Kidney tubule cell (primary cell): Measurements from ENCODE around the gene KICS2.
"Not testable (repeated sequence)": the region's sequence is repeated elsewhere in the genome, so short reads cannot be mapped to it uniquely, and the experiment has no call there.

Source experiments
- DNase-seq: peaks from one replicate; pipeline ENCODE4 v3.0.0-alpha.2; 2018; ENCODE audit warnings: low spot score

Gene KICS2

DNA sequence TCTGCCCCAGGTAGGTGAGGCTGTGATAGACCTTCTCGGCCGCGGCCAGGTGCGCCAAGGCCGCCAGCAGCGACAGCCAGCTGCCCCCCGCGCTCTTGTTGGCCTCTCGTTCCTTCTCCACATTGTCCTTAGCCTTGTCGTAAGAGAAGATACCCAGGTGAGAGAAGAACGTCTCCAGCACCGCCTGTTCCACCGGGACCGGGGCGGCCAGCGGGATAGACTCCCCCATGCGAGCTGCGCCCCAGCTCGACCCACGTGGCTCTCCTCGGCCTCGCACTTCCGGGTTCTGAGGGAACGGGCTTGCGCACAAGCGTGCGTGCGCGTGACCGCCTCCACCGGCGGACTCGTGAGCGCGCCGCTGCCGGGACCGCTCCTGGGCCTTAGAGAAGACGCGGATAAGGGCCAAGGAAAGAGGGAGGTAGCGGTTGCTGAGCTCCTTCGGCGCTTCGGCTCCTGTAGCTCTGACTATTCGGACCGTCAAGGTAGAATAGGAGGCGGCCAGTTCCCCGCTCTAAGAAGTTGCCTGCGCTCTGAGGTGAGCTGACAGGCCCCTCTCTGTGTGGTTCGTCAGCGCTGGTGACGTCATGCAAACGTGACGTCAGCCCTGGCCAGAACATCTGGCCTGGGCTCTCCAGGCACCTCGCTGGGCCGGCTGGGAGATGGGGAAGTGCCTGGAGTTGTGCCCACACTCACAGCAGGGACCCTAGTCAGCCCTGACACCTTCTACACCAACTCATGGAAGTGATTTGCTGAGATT lies at the start of gene KICS2:
TSS of gene KICS2 (minus strand) at position 288 of the 757 bp plus-strand sequence. CDS start at position 229, 59 bp downstream.
- peak; percentile 94 for DNase-seq

- no peak for DNase-seq
Observed at GRCh38 chr12:64270411-64270810, 48.3 kb upstream of the KICS2 start.

GRCh38 chr12:64269161-64269560 lies 47.1 kb upstream of the KICS2 start:
- DNase-seq, result no peak

DNA sequence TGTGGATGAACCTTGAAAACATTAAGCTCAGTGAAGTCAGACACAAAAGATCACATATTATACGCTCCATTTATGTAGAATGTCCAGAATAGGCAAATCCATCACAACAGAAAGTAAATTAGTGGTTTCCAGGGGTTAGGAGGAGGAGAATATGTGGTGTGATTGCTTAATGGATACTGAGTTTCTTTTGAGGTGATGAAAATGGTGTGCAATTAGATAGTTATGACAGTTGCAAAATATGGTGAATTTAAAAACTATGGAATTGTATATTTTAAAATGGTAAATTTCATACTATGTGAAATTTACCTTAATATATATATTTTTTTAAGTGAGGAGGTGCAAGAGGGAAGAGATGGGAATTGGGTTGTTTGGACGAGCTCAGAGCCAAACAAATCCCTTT lies 46.3 kb upstream of the KICS2 start:
- no peak for DNase-seq

DNA sequence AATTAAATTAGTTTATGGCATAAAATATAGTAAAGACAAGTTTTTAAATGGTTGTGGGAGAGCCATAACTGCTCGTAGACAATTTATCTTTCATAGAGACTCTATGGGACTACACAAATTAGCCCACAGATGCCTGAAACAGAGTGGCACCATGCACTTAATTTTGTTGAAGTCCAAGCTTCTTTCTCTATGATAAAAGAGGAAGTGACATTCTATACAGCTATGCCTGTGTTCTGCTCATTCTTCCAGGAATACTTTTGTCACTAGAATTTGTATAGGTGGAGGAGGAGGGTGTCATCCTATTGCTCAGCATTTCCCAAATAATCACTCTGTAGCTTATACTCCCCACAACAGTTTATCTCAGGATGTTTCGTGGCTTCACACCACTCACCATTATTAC lies 43.7 kb upstream of the KICS2 start:
- DNase-seq, result no peak

GRCh38 chr12:64261813-64262212 lies 39.7 kb upstream of the KICS2 start:
- DNase-seq, result no peak

DNA sequence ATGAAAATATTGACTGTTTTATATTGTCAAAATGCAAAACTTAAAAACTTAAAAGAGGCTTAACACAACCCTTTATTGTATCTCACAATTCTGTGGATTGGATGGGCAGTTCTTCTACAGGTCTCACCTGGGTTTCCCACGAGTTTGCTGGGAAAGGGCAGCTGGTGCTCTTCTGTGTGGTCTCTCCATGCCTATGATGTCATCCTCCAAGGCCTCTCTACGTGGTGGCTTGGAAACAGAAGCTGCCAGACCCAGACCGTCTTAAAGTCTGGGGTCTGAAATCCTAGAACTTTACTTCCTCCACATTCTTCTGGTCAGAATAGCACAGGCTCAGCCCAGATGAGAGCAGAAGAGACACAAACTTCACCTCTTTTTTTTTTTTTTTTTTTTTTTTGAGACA lies 36.5 kb upstream of the KICS2 start:
- DNase-seq, result no peak

DNA sequence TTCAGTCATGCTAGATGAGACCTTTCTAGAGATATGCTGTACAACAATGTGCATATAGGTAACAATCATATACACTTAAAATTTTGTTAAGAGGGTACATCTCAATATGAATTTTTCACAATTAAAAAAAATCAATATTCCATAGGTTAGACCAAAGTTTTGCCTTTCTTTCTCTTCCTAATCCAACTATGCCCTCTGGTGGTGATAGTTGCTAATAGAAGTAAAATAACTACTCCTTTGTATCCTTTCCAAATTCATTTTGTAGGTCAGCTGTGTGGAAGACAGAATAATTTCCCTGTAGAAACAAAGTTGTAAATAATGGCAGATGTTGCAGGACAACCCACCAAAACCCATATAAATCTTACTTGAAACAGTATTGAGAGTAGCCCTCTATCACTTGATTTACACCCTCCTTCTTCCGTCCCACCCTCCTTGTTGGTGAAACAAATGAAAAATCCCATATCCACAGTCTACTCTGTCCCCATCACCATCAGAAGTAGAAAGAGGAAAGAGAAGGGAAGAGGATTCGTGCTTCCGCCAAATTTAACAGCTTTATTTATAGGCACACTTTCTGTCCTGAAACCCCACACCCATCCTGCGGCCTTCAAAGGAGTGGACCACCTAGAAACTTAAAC lies 34.2 kb upstream of the KICS2 start:
- peak; percentile 59 for DNase-seq

DNA sequence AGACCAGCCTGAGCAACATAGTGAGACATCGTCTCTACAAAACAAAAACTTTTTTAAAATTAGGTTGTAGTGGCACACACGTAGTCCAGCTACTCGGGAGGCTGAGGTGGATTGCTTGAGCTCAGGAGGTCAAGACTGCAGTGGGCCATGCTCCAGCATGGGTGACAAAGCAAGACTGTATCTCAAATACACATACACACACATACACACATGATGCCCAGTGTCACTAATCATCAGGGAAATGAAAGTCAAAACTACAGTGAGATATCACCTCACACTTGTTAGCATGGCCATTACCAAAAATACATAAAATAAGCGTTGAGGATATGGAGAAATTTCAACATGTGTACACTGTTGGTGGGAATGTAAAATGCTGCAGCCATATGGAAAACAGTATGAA lies 33.2 kb upstream of the KICS2 start:
- no peak for DNase-seq

DNA sequence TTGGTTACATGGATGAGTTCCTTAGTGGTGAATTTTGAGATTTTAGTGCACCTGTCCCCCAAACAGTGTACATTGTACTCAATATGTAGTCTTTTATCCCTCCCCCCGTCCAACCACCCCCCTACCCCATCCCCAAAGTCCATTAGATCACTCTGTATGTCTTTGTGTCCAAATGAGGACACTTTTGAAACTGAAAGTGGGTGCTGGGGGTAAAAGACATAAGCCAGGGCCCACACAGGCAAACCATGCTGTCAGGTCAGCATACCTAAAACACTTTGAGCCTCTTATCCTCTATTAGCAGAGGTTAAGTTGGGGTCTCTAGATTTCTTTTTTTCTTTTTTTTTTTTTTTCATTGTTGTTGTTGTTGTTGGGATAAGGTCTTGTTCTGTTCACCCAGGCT lies 31.3 kb upstream of the KICS2 start:
- no peak for DNase-seq

DNA sequence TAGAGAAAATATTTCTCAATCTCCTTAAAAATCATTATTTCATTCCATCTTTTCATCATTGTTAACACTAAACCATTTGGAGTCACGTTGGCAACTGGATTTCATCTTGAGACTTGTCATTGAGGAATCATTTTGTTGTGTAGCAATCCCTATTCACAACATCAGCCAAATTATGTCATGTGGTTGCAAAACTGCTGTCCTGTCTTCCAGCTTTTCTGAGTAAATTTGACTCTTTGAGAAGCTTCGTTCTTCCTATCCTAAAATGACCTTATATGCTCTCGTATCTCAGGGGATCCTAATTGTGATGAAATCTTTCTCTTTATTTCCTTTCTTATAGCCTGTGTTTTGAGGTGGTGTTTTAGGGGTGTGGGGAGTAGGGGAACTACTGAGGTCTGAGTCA lies 30.6 kb upstream of the KICS2 start:
- DNase-seq, result no peak

- no peak for DNase-seq
Observed at GRCh38 chr12:64243809-64244208, 21.7 kb upstream of the KICS2 start.

DNA sequence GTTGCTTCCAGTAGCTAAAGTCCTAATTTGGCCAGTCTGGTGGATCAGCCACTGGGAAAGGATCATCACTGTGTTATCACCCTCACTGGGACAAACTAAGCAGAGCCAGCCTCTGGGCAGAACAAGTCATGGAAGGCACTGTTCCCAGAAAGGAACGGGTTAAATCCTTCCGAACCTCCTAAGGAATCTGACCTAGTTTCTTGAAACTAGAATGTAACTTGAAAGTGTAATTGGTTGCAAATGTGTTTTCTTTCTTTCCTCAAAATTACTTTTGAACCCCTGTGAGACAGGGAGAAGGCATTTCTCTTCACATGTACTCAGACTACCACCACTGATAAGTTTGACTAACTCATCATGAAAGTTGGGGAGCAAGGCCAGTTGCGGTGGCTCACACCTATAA lies 18.7 kb upstream of the KICS2 start:
- DNase-seq, result no peak

DNA sequence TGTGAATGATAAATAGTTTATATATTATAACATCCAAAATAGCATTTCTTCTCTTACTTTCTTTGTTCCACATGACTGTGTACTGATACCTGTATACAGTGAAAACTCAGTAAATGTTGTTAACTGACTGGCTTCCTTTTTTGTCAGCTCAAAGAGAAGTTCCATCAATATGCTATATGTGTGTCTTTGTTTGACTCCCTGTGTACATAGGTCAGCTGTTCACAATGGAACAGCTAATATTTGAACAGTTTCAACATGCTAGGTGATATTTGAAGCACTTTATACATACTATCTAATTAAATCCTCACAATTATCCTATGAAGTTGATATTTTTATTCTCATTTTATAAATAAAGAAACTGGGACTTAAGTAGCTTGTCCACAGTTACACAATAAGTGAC lies 15.3 kb upstream of the KICS2 start:
- DNase-seq, result no peak

DNA sequence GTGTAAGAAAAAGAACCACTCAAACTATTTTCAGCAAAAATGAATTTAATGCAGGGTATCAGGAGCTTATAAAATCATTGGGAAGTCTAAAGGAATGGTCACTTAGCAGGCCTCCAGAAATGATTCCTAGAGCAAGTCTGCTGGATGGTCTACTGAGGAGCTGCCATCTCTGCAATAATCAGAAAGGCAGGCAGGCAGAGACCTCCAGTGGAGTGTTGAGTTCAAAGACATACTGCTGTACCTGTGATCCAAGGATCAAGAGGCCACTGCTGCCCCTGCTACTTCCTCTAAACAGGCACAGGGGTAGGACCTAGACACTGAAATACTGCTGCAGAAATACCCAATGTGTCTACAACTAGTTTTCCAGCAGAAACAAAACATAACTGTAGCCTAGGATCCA lies 14.5 kb upstream of the KICS2 start:
- peak; percentile 28 for DNase-seq

- DNase-seq, result no peak
Observed at GRCh38 chr12:64232196-64232595, 10.1 kb upstream of the KICS2 start.

- DNase-seq, result no peak
Observed at GRCh38 chr12:64229796-64230195, 7.7 kb upstream of the KICS2 start.

- DNase-seq, result no peak
Observed at GRCh38 chr12:64229240-64229639, 7.1 kb upstream of the KICS2 start.

GRCh38 chr12:64225626-64226025 lies 3.5 kb upstream of the KICS2 start:
- no peak for DNase-seq

DNA sequence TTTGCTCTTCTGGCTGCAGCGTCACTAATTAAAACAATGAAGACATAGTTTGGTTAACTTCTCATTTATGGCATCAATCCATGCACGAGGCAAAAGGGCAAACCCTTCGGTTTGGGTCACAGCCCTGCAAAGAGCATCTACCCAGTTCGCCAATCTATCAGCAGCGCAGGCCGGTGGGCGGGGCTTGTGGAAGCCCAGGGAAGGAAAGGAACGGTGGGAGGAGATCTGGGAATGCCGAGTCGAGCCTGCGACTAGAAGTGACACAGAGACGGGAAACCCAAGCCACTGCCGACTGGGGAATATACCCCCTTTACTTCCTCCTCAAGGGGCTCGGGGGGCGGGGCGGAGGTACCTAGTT lies 466 bp downstream of the KICS2 start:
- peak; percentile 88 for DNase-seq

GRCh38 chr12:64220046-64220445 lies 2.0 kb downstream of the KICS2 start:
- DNase-seq, result no peak

DNA sequence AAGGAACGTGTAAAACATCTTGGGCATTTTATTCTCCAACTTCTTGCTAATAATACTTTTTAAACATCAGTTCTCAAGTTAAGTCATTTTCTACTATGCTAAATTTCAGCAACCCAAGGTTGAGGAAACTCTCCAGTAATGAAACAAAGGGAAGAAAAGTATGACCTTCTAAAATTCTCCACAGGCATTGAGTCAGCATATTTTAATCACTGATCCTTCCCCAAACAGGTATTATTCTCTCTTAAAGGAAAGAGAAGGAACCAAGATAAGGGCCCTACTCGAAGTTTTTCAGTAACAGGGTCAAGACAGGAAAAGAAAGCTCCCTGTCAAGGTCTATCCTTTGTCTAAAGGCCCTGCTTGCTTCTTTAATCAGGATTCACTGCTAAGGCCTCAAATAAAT lies 3.0 kb downstream of the KICS2 start:
- no peak for DNase-seq

GRCh38 chr12:64218597-64218996 lies 3.5 kb downstream of the KICS2 start:
- DNase-seq, result no peak

GRCh38 chr12:64217643-64218042 lies 4.5 kb downstream of the KICS2 start:
- DNase-seq, result not testable (repeated sequence)
